Measurements from ENCODE around the gene PLEKHG5.

- no peak for TF ChIP-seq CTCF (conservative IDR thresholded peaks at IDR 0.05 in 1 of 2, IDR thresholded peaks at IDR 0.05 in 1 of 2; ENCODE audit: low read depth in 1 of 2, low read length in 2 of 2)
- TF ChIP-seq EZH2 (IDR thresholded peaks at IDR 0.05; ENCODE audit: low read length, missing control alignments): no peak
Measured at GRCh38 chr1:6419397-6419803, 72.1 kb downstream of the PLEKHG5 start.
